Kidney glomerular epithelial cell (primary cell): ENCODE measurements around the gene ZC3HAV1L.
"Not testable (repeated sequence)": the region's sequence is repeated elsewhere in the genome, so short reads cannot be mapped to it uniquely, and the experiment has no call there.

Experiments
- DNase-seq: peaks from one replicate; lab custom pipeline; 2025; lab: John Stamatoyannopoulos, UW

ZC3HAV1L gene

DNA sequence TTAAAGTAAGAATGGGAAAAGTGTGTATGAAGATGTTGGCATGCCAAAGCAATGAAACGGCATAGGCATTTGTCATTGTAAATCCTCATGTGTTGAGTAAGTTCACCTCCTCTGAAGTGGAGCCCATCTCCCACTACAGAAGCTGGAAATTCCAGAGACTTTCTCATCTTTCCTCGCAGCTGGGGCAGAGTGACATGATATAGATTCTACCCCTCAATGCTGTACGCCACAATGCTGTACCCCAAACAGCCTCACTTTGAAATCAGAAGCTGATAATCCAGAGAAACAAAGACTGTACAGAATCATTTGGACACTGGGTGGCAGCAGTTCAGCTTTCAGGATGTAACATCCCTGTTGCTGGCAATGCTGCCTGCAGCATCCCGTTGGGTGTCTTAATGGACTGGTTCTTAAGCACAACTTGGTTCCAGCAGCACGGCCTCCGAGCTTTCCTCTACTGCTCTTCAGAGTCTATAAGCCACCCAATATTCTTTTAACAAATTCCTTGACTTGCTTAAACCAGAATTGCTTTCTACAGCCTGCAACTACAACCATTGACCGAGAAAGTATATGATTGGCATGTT lies 18.8 kb downstream of the ZC3HAV1L start:
- peak; percentile 52 for DNase-seq

DNA sequence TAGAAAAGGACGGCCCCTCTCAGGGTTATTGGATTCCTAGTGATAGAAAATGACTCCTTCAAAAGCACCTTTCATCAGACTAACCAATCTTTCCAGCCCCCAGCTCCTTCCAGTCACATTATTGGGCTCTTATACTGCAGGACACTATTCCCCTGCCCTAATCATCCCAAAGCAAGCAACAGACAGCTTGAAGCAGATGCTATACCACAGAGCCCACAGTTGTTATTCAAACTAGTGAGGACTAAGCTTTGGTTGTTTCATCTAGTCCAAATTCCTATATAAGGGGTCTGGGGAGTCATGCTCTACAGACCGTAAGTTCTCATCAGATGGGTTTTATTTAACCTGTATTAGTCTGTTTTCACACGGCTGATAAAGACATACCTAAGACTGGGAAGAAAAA lies 24.5 kb downstream of the ZC3HAV1L start:
- DNase-seq: no peak

DNA sequence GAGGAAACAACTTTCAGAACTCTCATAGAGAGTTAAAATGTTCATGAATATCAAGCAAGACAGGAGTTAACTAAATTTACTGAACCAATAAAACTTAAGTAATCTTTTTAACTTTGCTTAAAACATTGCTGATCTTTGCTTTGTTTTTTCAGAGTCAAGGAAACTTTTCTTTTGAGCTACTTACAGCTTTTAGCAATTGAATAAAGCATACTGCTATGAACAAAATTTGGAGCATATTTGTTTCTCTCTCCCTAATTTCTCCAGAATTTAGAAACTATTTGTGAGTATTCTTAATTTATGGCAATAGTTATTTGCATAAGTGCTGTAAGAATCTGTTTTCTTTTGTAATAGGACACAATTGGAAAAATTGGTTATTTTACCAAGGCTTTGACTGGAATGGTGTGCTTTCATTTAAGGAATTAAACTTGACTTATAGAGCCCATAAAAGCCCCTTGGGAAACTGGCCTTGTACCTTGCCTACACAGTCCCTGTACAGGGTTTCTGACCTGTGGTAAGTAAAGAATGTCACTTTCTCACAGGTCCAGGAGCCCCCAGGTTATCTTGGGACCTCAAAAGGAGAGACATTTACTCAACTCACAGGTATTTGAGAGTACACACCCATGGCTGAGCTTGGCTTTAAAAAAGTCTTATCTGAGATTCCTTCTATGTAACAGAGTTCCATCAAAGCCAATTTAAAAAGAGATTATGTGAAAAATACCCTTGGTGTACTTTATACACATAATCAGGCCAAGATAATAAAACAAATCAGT lies 31.3 kb downstream of the ZC3HAV1L start:
- DNase-seq: no peak

DNA sequence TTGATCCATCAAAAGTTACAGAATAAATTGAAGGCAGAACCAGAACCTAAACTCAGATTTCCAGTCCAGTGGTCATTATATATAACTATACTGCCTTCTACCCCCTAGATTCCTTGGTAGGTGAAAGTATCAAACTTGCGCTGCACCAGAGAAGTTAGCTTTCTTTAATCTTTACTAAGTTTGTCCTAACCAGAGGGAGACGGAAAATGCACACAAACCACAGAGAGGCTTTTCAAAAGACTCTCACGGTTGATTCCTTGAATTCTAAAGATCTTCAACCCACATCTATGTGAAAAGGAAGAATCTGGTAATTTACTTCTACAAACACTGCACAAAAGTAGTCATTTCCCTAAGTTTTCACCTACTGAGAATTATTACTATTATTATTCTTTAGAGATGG lies 36.4 kb downstream of the ZC3HAV1L start:
- DNase-seq: no peak

- no peak for DNase-seq
Measured at GRCh38 chr7:138992052-138992531, 43.8 kb downstream of the ZC3HAV1L start.

- no peak for DNase-seq
Measured at GRCh38 chr7:138987686-138988085, 48.2 kb downstream of the ZC3HAV1L start.

- no peak for DNase-seq
Measured at GRCh38 chr7:138982204-138982623, 53.6 kb downstream of the ZC3HAV1L start.

GRCh38 chr7:138981332-138982203 lies 54.3 kb downstream of the ZC3HAV1L start, which contains the start of gene KIAA1549:
Gene KIAA1549 (minus strand): TSS chr7:138981389. CDS start chr7:138981269, 120 bp downstream.
- peak; percentile 40 for DNase-seq

- DNase-seq: peak; percentile 40
Measured at GRCh38 chr7:138980563-138981291, 55.1 kb downstream of the ZC3HAV1L start.

DNA sequence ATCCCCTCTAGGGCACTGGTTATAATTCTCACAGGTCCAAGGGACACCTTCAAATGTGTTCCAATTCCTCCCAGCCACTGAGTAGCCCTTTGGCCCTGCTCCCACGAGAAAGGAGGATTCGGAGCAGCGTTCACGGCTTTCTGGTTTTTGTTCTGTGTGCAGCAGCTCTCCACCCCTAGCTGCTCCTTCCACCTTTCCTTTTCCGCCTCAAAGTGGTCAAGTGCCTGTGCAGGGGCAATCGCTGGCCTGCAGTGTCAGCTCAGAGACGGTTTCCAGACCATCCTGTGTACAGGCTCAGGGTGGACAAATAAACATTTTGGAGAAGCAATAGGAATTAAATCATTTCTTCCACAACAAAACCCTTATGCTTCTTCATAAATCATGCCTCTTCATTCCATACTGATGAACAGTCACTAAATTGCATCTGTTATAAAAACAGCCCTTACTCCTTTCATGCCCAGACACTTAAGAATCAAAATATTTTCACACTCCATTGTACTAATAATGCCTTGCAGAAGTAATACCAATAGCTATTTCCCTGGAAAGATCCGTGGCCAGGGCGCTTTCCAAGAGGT lies 55.8 kb downstream of the ZC3HAV1L start:
- DNase-seq: peak; percentile 40

GRCh38 chr7:138979226-138979979 lies 56.4 kb downstream of the ZC3HAV1L start:
- peak; percentile 11 for DNase-seq

- DNase-seq: no peak
Measured at GRCh38 chr7:138978541-138979184, 57.2 kb downstream of the ZC3HAV1L start.

DNA sequence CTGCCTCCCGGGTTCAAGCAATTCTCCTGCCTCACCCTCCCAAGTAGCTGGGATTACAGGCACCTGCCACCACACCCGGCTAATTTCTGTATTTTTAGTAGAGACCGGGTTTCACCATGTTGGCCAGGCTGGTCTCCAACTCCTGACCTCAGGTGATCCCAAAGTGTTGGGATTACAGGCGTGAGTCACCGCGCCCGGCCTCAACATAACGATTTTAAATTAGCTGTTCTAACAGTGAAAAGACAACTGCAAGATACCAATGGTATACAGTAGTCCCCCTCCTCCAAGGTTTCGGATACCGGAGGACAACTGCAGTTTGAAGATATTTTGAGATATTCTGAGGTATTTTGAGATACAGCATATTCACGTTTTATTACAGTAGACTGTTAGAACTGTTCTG lies 59.7 kb downstream of the ZC3HAV1L start:
- not testable (repeated sequence) for DNase-seq
